Esophagus muscularis mucosa (tissue), 4 donors: ENCODE results near the gene GNG2.

ENCODE experiments used
- CTCF ChIP-seq, 3 experiments: fragments of 200-600 bp in 2 of 3; fragments of 450-650 bp in 1 of 3; sonication (generic) in 2 of 3; IDR thresholded peaks; one replicate each; pipeline ENCODE4 v1.5.1; 2017 to 2019; ENCODE audit warnings: antibody characterized with exemption in 3 of 3, mild to moderate bottlenecking in 2 of 3, moderate library complexity in 1 of 3
- EP300 ChIP-seq: sonication (generic); formaldehyde crosslinking; IDR thresholded peaks from one replicate; pipeline ENCODE4 v1.6.1; 2017; ENCODE audit warnings: antibody characterized with exemption
- POLR2A ChIP-seq: fragments of 450-650 bp; IDR thresholded peaks from one replicate; pipeline ENCODE4 v1.6.1; 2017; ENCODE audit warnings: antibody characterized with exemption, moderate library complexity, mild to moderate bottlenecking, low read depth
- POLR2AphosphoS5 ChIP-seq, 2 donors: sonication (generic); formaldehyde crosslinking; IDR thresholded peaks; one replicate each; pipeline ENCODE4 v1.6.1; 2017; ENCODE audit warnings: antibody characterized with exemption in 2 of 2

- TF ChIP-seq CTCF (IDR thresholded peaks at IDR 0.05) (no peak), POLR2AphosphoS5 (IDR thresholded peaks at IDR 0.05) (no peak), POLR2A (no peak), EP300 (no peak)
These were observed 78.4 kb downstream of the GNG2 start for GRCh38 chr14:51938821-51939220.
